Panc1 (cell line): ENCODE data around the gene APOB.

ENCODE experiments used
- POLR2AphosphoS5 ChIP-seq: IDR thresholded peaks from 2 replicates; pipeline ENCODE4 v1.6.1; 2012; ENCODE audit warnings: mild to moderate bottlenecking, low read depth, low read length, moderate library complexity
- REST ChIP-seq, 2 experiments: IDR thresholded peaks; 2 replicates each; pipeline ENCODE4 v1.6.1; 2011 to 2012; ENCODE audit warnings: low read depth in 2 of 2, control low read depth in 1 of 2, low read length in 1 of 2, mild to moderate bottlenecking in 1 of 2, moderate library complexity in 1 of 2; ENCODE audit not compliant: insufficient read depth in 1 of 2
- SIN3A ChIP-seq: IDR thresholded peaks from 2 replicates; pipeline ENCODE4 v1.6.1; 2012; ENCODE audit warnings: low read depth, mild to moderate bottlenecking, low read length, moderate library complexity, borderline replicate concordance; ENCODE audit not compliant: insufficient read depth
- TCF7L2 ChIP-seq: IDR thresholded peaks from 2 replicates; pipeline ENCODE4 v1.6.1; 2011; ENCODE audit warnings: mild to moderate bottlenecking, low read depth, low read length, inconsistent platforms
- TF ChIP-seq, protein P1 (sequence below): fragments of 450-650 bp; IDR thresholded peaks from 2 replicates; pipeline ENCODE4 v1.5.1; 2017; ENCODE audit warnings: mild to moderate bottlenecking

- TF ChIP-seq, protein P1, sequence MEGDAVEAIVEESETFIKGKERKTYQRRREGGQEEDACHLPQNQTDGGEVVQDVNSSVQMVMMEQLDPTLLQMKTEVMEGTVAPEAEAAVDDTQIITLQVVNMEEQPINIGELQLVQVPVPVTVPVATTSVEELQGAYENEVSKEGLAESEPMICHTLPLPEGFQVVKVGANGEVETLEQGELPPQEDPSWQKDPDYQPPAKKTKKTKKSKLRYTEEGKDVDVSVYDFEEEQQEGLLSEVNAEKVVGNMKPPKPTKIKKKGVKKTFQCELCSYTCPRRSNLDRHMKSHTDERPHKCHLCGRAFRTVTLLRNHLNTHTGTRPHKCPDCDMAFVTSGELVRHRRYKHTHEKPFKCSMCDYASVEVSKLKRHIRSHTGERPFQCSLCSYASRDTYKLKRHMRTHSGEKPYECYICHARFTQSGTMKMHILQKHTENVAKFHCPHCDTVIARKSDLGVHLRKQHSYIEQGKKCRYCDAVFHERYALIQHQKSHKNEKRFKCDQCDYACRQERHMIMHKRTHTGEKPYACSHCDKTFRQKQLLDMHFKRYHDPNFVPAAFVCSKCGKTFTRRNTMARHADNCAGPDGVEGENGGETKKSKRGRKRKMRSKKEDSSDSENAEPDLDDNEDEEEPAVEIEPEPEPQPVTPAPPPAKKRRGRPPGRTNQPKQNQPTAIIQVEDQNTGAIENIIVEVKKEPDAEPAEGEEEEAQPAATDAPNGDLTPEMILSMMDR = no peak
- TF ChIP-seq REST (IDR thresholded peaks at IDR 0.05; ENCODE audit: insufficient read depth in 1 of 2, low read depth in 2 of 2, low read length in 1 of 2) (no peak), POLR2AphosphoS5 (no peak), TCF7L2 (no peak), SIN3A (no peak)
These were observed 16.2 kb upstream of the APOB start for GRCh38 chr2:21059885-21060610.
